Activated CD4-positive, alpha-beta T cell treated with anti-CD3 and anti-CD28 coated beads, Interleukin-2, Interleukin-6, amounts not matched to agents 100 ng/mL and 50 ng/mL, durations not matched to agents 16 hours and 8 hours (primary cell): ENCODE results near the gene MEST.
"Not testable (repeated sequence)": the region's sequence is repeated elsewhere in the genome, so short reads cannot be mapped to it uniquely, and the experiment has no call there.

Source experiments
- DNase-seq: peaks from one replicate; pipeline ENCODE4 v3.0.0-alpha.2; 2020

The MEST gene

DNA sequence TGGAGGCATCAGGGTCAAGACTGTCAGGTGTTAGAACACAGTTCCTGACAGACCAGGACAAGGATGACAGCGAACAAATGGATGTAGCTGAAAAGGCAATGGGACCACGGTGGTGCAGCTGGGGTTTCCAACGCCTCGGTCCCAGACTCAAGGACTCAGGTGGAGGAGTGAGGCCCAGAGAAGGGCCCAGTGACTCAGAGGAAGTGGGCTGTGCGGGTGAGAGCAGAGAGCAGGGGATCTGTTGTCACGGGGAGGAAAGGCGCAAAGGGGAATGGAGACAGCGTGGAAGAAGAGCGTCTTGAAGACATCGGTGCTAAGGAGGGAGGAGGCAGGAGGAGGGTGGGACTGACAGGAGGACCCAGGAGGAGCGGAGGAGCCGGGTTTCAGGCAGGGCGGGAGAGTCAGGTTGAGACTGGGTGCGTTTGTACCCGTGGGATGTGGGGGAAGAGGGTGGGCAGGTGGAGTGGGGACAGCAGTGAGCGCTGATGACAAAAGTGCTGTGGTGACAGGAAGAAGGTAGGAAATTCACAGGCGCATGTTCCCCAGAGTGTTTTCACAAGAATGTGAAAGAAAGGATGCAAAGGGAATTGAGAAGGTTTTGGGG lies 36.0 kb downstream of the MEST start:
- not testable (repeated sequence) for DNase-seq

DNA sequence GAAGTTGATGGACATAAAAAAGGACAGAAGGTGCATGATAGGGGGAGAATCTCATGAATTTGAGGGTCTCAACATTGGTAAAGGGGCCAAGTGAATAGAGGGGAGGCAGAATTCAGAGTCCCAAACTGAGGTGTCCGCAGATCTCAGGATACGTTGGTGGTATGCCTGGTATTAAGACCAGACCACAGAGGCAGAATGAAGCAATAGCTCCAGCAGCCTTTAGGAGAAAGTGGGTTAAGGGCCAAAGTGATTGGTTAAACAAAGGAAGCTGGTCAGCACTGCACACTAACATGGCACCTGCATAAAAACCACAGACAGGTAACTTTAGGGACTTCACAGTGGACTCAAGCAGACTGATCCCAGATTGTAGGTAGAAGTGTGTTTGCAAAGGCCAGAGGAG lies 37.5 kb downstream of the MEST start:
- DNase-seq, result no peak

DNA sequence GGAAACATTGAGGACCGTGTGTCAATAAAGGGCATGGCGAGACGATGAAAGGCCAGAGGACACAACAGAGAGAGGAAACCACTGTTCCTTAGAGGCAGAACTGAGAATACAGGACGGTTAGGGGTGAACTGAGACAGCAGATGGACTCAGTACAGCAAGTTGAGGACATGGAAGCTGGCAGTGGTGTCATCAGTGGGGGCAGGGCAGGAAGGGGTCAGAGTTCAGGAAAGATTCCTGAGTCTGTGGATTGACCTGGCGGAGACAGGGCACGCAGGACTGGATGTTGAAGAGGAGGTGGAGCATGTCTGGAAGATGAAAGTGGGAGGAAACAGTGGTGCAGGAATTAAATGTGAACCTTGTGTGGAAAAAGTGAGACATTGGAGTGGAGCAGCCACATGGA lies 46.0 kb downstream of the MEST start:
- DNase-seq, result not testable (repeated sequence)

DNA sequence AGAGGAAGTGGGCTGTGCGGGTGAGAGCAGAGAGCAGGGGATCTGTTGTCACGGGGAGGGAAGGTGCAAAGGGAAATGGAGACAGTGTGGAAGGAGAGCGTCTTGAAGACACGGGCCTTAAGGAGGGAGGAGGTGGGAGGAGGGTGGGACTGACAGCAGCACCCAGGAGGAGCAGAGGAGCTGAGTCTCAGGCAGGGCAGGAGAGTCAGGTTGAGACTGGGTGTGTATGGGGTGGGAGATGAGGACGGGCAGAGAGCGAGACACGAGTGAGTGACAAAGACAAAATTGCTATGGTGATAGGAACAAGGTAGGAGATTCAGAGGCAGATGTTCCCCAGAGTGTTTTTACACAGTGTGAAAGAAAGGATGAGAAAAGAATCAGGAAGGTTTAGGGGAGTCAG lies 49.4 kb downstream of the MEST start:
- not testable (repeated sequence) for DNase-seq

DNA sequence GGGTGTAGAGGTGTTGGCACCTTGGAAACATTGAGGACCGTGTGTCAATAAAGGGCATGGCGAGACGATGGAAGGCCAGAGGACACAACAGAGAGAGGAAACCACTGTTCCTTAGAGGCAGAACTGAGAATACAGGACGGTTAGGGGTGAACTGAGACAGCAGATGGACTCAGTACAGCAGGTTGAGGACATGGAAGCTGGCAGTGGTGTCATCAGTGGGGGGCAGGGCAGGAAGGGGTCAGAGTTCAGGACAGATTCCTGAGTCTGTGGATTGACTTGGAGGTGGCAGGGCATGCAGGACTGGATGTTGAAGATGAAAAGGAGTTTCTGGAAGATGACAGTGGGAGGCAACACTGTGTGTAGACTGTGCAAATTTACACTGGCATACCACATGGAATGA lies 50.4 kb downstream of the MEST start:
- not testable (repeated sequence) for DNase-seq

DNA sequence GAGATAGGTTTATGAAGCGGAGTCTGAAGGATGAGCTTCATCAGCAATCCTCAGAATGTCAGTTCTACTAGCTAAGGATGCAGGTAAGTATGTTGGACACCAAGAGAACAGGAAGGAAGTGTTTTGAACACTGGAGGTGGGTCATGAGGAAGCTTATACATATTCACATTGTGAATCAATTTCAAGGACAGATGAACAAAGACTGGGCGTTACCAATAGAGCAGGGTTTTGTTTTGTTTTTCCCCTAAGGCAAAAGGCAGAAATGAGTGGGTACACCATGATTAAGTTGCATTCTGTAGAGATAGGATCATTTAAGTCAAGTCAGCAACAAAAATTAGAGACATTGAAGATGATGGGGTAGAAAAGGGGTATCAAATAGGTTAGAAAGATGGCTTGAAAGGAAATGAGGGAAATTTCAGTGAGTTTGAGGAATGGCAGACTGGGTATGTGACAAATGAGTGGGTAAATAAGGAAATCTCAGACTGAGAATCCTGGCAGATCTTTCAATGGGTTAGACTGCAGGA lies 51.7 kb downstream of the MEST start:
- no peak for DNase-seq

DNA sequence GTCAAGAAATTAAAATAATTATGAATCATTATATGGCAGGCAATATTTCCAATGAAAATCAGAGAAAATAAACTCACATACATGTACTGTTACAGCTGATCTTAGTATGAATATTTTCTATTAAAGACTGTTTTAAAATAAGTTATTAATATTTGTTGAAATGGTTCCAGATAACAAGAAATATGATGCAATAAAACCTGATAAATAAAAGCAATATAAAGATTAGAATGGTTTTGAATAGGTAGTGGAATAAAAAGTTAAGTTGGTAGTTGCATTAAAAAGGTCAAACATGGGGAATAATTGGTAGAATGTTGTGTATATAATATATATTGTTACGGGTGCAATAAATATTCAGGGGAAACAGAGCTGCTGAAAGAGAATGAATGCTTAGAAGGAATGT lies 52.5 kb downstream of the MEST start:
- no peak for DNase-seq

DNA sequence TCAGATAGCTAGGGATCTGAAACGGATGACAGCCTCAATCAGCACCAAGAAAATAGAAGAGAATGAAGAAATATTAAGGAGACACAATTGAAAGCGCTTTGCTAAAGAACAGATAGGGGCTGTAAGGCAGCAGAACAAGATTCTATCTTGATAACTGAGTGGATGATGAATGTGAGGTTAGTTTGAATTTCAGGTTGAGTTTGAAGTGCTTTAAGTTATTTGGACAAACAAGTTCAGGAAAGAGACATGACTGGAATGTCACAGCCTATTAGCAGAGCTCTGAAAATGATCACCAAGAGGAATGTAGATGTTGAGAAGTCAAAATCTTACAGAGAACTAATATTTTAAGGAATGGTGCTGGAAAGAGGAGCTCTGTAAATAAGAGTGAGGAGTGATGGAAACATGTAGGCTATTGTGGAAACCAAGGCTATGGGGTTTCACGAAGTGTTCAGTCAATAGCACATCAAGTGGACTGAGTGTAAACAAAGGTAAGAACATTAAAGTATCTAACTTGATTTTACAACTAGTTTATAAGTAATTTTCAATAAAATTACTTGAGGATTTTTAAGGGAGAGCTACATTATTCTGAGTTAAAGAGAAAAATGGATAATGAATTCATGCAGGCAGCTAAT lies 61.6 kb downstream of the MEST start:
- DNase-seq, result no peak

DNA sequence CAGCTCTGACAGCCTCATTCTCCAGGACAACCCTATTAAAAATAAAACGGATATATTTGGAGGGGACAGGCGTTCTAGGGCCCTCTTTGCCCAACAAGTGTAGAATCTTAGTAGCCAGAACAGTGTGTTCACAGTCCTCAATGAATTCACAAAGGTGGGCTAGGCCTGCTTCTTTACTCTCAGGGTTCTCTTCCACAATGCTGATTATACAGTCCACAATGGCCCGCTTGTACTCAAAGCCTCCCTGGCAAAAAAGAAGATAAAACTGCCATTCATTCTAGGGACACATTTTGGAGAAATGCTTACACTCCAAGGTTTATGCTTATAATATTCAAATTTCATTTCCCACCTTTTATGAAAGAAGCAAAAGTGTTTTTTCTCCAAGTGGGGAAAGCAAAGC lies 62.6 kb downstream of the MEST start:
- no peak for DNase-seq
